T47D (cell line): ENCODE results near the gene SYT2.
"Not testable (repeated sequence)": the region's sequence is repeated elsewhere in the genome, so short reads cannot be mapped to it uniquely, and the experiment has no call there.

Experiments
- DNase-seq, 2 experiments: peaks; one replicate each; pipeline versions ENCODE4 v3.0.0 to v3.0.0-alpha.2; 2011 to 2012; ENCODE audit warnings: low read depth in 1 of 2, low spot score in 1 of 2
- JUND ChIP-seq: IDR thresholded peaks from 2 replicates; pipeline ENCODE4 v1.6.1; 2012; ENCODE audit warnings: low read depth
- in situ Hi-C: cut with HindIII; loops from 2 replicates; pipeline ENCODE4 v1.10.0; 2016; ENCODE audit warnings: low sequenced_read_pairs, low pct_unique_long_range_greater_than_20kb

Gene SYT2

GRCh38 chr1:202562444-202563060 lies 147.7 kb downstream of the SYT2 start:
- TF ChIP-seq JUND, result no peak
- in situ Hi-C loops, result no loop called here
- no peak for DNase-seq

GRCh38 chr1:202561726-202562443 lies 148.4 kb downstream of the SYT2 start:
- in situ Hi-C loops, result no loop called here
- peak in 1 of 2 experiments; percentile 24 for DNase-seq
- no peak for TF ChIP-seq JUND

GRCh38 chr1:202561240-202561639 lies 149.0 kb downstream of the SYT2 start:
- TF ChIP-seq JUND, result no peak
- in situ Hi-C loops, result no loop called here
- no peak for DNase-seq

GRCh38 chr1:202557662-202558061 lies 152.6 kb downstream of the SYT2 start:
- in situ Hi-C loops, DNase-seq: not testable (repeated sequence)

- in situ Hi-C loops, DNase-seq: not testable (repeated sequence)
Observed at GRCh38 chr1:202556037-202556436, 154.2 kb downstream of the SYT2 start.

- DNase-seq, in situ Hi-C loops: not testable (repeated sequence)
Observed at GRCh38 chr1:202554619-202555018, 155.6 kb downstream of the SYT2 start.

GRCh38 chr1:202553560-202554038 lies 156.7 kb downstream of the SYT2 start:
- no peak for TF ChIP-seq JUND
- DNase-seq, result peak in 1 of 2 experiments; percentile 20
- in situ Hi-C loops, result no loop called here

GRCh38 chr1:202553078-202553477 lies 157.2 kb downstream of the SYT2 start:
- in situ Hi-C loops, DNase-seq: not testable (repeated sequence)

GRCh38 chr1:202552615-202553014 lies 157.6 kb downstream of the SYT2 start:
- DNase-seq, in situ Hi-C loops: not testable (repeated sequence)

- DNase-seq, result peak in 1 of 2 experiments; percentile 22
- in situ Hi-C loops, result no loop called here
- no peak for TF ChIP-seq JUND
Observed at GRCh38 chr1:202551683-202552082, 158.6 kb downstream of the SYT2 start.

GRCh38 chr1:202550088-202550487 lies 160.2 kb downstream of the SYT2 start:
- DNase-seq, in situ Hi-C loops: not testable (repeated sequence)

- in situ Hi-C loops, result no loop called here
- no peak for DNase-seq
- no peak for TF ChIP-seq JUND
Observed at GRCh38 chr1:202547215-202547614, 163.0 kb downstream of the SYT2 start.

GRCh38 chr1:202546796-202547195 lies 163.5 kb downstream of the SYT2 start:
- DNase-seq, result not testable (repeated sequence)

GRCh38 chr1:202546377-202546776 lies 163.9 kb downstream of the SYT2 start:
- DNase-seq, in situ Hi-C loops: not testable (repeated sequence)

More at GRCh38 chr1:202546796-202547195, 163.5 kb downstream of the SYT2 start:
- in situ Hi-C loops, result not testable (repeated sequence)

- DNase-seq, in situ Hi-C loops: not testable (repeated sequence)
Observed at GRCh38 chr1:202545647-202546303, 164.5 kb downstream of the SYT2 start.

- DNase-seq, in situ Hi-C loops: not testable (repeated sequence)
Observed at GRCh38 chr1:202544766-202545449, 165.3 kb downstream of the SYT2 start.

- DNase-seq, in situ Hi-C loops: not testable (repeated sequence)
Observed at GRCh38 chr1:202543537-202543936, 166.7 kb downstream of the SYT2 start.
